GM23338 (cell line): ENCODE measurements around the gene TANGO2.

ENCODE experiments used
- CREB1 ChIP-seq: fragments of 250-450 bp; sonication (Bioruptor Pico); IDR thresholded peaks from 2 replicates; pipeline ENCODE4 v1.5.0; 2020; ENCODE audit warnings: low read depth, mild to moderate bottlenecking, moderate library complexity
- CTCF ChIP-seq, 2 experiments: fragments of 200-600 bp in 1 of 2; sonication (generic) in 1 of 2; conservative IDR thresholded peaks; 2 replicates each; pipeline versions ENCODE4 v1.5.1 to v1.6.1; 2016 to 2017; ENCODE audit warnings: antibody characterized with exemption in 2 of 2, low read depth in 2 of 2, mild to moderate bottlenecking in 2 of 2, moderate library complexity in 1 of 2
- EZH2phosphoT487 ChIP-seq: fragments of 200-600 bp; sonication (generic); IDR thresholded peaks from one replicate; pipeline ENCODE4 v1.8.1; 2018; ENCODE audit warnings: antibody characterized with exemption; ENCODE audit not compliant: unreplicated experiment

- TF ChIP-seq CREB1 (CRISPR knock-in tag) (no peak), CTCF (conservative IDR thresholded peaks at IDR 0.05; ENCODE audit: low read depth in 2 of 2) (no peak), EZH2phosphoT487 (no peak)
Observed at GRCh38 chr22:20018001-20018400, 2.9 kb upstream of the TANGO2 start.
